Endothelial cell (in vitro differentiated cells): ENCODE data around the gene SLC39A2. TPM values are rescaled to one million over a fixed set of nuclear protein-coding genes. Genes with fewer than 3 reads are reported as not detected.
"Not testable (repeated sequence)": the region's sequence is repeated elsewhere in the genome, so short reads cannot be mapped to it uniquely, and the experiment has no call there.

Experiments used
- DNase-seq: peaks from one replicate; pipeline ENCODE4 v3.0.0; 2021; ENCODE audit warnings: low spot score
- H3K27ac Mint-ChIP-seq: one replicate; pipeline ENCODE4 v1.8.0; 2021; ENCODE audit warnings: mixed read lengths, inconsistent platforms; ENCODE audit not compliant: unreplicated experiment
- H3K27me3 Mint-ChIP-seq: one replicate; pipeline ENCODE4 v1.8.0; 2021; ENCODE audit warnings: mild to moderate bottlenecking, moderate library complexity, mixed read lengths, inconsistent platforms; ENCODE audit not compliant: unreplicated experiment
- H3K36me3 Mint-ChIP-seq: one replicate; pipeline ENCODE4 v1.8.0; 2021; ENCODE audit warnings: mild to moderate bottlenecking, low read depth, mixed read lengths, inconsistent platforms; ENCODE audit not compliant: unreplicated experiment
- H3K4me1 Mint-ChIP-seq: one replicate; pipeline ENCODE4 v1.8.0; 2021; ENCODE audit warnings: mild to moderate bottlenecking, mixed read lengths, inconsistent platforms; ENCODE audit not compliant: unreplicated experiment
- H3K4me3 Mint-ChIP-seq: one replicate; pipeline ENCODE4 v1.8.0; 2021; ENCODE audit warnings: mild to moderate bottlenecking, mixed read lengths, inconsistent platforms; ENCODE audit not compliant: unreplicated experiment
- H3K9me3 Mint-ChIP-seq: one replicate; pipeline ENCODE4 v1.8.0; 2021; ENCODE audit warnings: mixed read lengths, inconsistent platforms; ENCODE audit not compliant: unreplicated experiment
- total RNA-seq: library from RNA; stranded (reverse); fragmentation: NEBNext Ultra II Directional; extraction: Animal tissue kit (Norgen Biotek cat#: 25700); gene quantifications from one replicate; pipeline ENCODE4 v1.2.1, GENCODE V29; 2021; ENCODE audit not compliant: unreplicated experiment
- TF ChIP-seq, protein P1 (sequence below): fragments of 200-600 bp; sonication (generic); IDR thresholded peaks from one replicate; pipeline ENCODE4 v1.5.0; 2021; ENCODE audit warnings: antibody characterized with exemption; ENCODE audit not compliant: unreplicated experiment

Gene SLC39A2
- total RNA-seq, 1 donor from 2014 or later, result not detected

- peaks cover 18% of the 10 kb centered on the region for H3K36me3 Mint-ChIP-seq
- no peaks in the 10 kb centered on the region for H3K27me3 Mint-ChIP-seq
- H3K27ac Mint-ChIP-seq, result no peak overlapping the region
- H3K9me3 Mint-ChIP-seq, result no peaks in the 10 kb centered on the region
- peaks cover 14% of the 10 kb centered on the region for H3K4me1 Mint-ChIP-seq
- TF ChIP-seq, protein P1, sequence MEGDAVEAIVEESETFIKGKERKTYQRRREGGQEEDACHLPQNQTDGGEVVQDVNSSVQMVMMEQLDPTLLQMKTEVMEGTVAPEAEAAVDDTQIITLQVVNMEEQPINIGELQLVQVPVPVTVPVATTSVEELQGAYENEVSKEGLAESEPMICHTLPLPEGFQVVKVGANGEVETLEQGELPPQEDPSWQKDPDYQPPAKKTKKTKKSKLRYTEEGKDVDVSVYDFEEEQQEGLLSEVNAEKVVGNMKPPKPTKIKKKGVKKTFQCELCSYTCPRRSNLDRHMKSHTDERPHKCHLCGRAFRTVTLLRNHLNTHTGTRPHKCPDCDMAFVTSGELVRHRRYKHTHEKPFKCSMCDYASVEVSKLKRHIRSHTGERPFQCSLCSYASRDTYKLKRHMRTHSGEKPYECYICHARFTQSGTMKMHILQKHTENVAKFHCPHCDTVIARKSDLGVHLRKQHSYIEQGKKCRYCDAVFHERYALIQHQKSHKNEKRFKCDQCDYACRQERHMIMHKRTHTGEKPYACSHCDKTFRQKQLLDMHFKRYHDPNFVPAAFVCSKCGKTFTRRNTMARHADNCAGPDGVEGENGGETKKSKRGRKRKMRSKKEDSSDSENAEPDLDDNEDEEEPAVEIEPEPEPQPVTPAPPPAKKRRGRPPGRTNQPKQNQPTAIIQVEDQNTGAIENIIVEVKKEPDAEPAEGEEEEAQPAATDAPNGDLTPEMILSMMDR, result no peak
- no peak for DNase-seq
- no peak overlapping the region for H3K4me3 Mint-ChIP-seq
Measured at GRCh38 chr14:20997564-20997963, 1.5 kb upstream of the SLC39A2 start.

- H3K4me1 Mint-ChIP-seq, result peaks cover 14% of the 10 kb centered on the region
- H3K27ac Mint-ChIP-seq, result no peak overlapping the region
- H3K4me3 Mint-ChIP-seq, result no peak overlapping the region
Measured at GRCh38 chr14:20998139-20998538, 954 bp upstream of the SLC39A2 start.

DNA sequence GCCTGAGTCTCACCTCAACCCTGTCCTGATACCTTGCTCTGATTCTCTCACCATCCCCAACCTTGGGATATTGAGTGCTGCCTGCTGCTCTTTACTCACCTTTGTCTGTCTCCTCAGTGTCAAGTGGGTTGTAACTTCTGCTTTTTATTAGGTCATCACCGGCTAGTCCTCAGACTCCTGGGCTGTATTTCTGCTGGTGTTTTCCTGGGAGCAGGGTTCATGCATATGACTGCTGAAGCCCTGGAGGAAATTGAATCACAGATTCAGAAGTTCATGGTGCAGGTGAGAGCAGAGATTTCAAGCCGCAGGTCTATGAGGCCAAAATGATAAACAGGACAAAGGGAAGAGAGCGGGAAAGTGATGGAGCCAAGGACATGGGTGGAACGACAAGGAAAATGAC is 498 bp downstream of the SLC39A2 start:
- Mint-ChIP-seq H3K4me3 (no peak overlapping the region), H3K27me3 (no peaks in the 10 kb centered on the region), H3K27ac (no peak overlapping the region), H3K36me3 (peaks cover 11% of the 10 kb centered on the region), H3K9me3 (no peaks in the 10 kb centered on the region), H3K4me1 (peaks cover 15% of the 10 kb centered on the region)
- TF ChIP-seq, protein P1, result no peak
- DNase-seq, result no peak

More at GRCh38 chr14:20998139-20998538, 954 bp upstream of the SLC39A2 start:
- no peak for DNase-seq
- H3K36me3 Mint-ChIP-seq, result peaks cover 16% of the 10 kb centered on the region
- TF ChIP-seq, protein P1, result no peak
- no peaks in the 10 kb centered on the region for H3K27me3 Mint-ChIP-seq
- H3K9me3 Mint-ChIP-seq, result no peaks in the 10 kb centered on the region

GRCh38 chr14:21001218-21001617 is 2.1 kb downstream of the SLC39A2 start:
- no peak for DNase-seq
- no peaks in the 10 kb centered on the region for H3K27me3 Mint-ChIP-seq
- TF ChIP-seq, protein P1, result no peak
- no peak overlapping the region for H3K4me3 Mint-ChIP-seq
- H3K36me3 Mint-ChIP-seq, result no peaks in the 10 kb centered on the region
- H3K27ac Mint-ChIP-seq, result no peak overlapping the region
- H3K4me1 Mint-ChIP-seq, result peaks cover 7% of the 10 kb centered on the region
- no peaks in the 10 kb centered on the region for H3K9me3 Mint-ChIP-seq

GRCh38 chr14:21003788-21004346 is 4.8 kb downstream of the SLC39A2 start:
- H3K4me1 Mint-ChIP-seq, result peaks cover 2% of the 10 kb centered on the region
- TF ChIP-seq, protein P1, result no peak
- H3K27ac Mint-ChIP-seq, result no peak overlapping the region
- no peaks in the 10 kb centered on the region for H3K9me3 Mint-ChIP-seq
- no peak overlapping the region for H3K4me3 Mint-ChIP-seq
- DNase-seq, result no peak
- H3K36me3 Mint-ChIP-seq, result no peaks in the 10 kb centered on the region
- H3K27me3 Mint-ChIP-seq, result no peaks in the 10 kb centered on the region

- not testable (repeated sequence) for H3K4me1 Mint-ChIP-seq, H3K4me3 Mint-ChIP-seq, H3K36me3 Mint-ChIP-seq, DNase-seq, H3K9me3 Mint-ChIP-seq, H3K27me3 Mint-ChIP-seq, H3K27ac Mint-ChIP-seq
Measured at GRCh38 chr14:21009721-21010120, 10.6 kb downstream of the SLC39A2 start.
